Testis (tissue), 2 donors: ENCODE data around the gene GDPD5.

Experiments
- POLR2A ChIP-seq: fragments of 450-650 bp; IDR thresholded peaks from one replicate; pipeline ENCODE4 v1.6.1; 2017; ENCODE audit warnings: antibody characterized with exemption, mild to moderate bottlenecking, moderate library complexity
- TF ChIP-seq, protein P1 (sequence below), 3 experiments: fragments of 450-650 bp in 2 of 3; fragments of 200-600 bp in 1 of 3; sonication (generic) in 1 of 3; IDR thresholded peaks; one replicate each; pipeline ENCODE4 v1.5.1; 2016 to 2019; ENCODE audit warnings: antibody characterized with exemption in 3 of 3, mild to moderate bottlenecking in 2 of 3, moderate library complexity in 1 of 3

GRCh38 chr11:75447415-75447814 lies 78.3 kb downstream of the GDPD5 start:
- TF ChIP-seq, protein P1, sequence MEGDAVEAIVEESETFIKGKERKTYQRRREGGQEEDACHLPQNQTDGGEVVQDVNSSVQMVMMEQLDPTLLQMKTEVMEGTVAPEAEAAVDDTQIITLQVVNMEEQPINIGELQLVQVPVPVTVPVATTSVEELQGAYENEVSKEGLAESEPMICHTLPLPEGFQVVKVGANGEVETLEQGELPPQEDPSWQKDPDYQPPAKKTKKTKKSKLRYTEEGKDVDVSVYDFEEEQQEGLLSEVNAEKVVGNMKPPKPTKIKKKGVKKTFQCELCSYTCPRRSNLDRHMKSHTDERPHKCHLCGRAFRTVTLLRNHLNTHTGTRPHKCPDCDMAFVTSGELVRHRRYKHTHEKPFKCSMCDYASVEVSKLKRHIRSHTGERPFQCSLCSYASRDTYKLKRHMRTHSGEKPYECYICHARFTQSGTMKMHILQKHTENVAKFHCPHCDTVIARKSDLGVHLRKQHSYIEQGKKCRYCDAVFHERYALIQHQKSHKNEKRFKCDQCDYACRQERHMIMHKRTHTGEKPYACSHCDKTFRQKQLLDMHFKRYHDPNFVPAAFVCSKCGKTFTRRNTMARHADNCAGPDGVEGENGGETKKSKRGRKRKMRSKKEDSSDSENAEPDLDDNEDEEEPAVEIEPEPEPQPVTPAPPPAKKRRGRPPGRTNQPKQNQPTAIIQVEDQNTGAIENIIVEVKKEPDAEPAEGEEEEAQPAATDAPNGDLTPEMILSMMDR (IDR thresholded peaks at IDR 0.05): no peak
- TF ChIP-seq POLR2A: no peak
